Stimulated activated CD8-positive, alpha-beta memory T cell treated with anti-CD3 and anti-CD28 coated beads, Interleukin-12 subunit alpha, Interleukin-12 subunit beta, amount 100 ng/mL, for 1 hour (primary cell): ENCODE results near the gene CNKSR3.

ENCODE experiments used
- DNase-seq: peaks from one replicate; pipeline ENCODE4 v3.0.0-alpha.2; 2020; ENCODE audit warnings: low read depth

Gene CNKSR3

GRCh38 chr6:154381548-154381947, 128.9 kb downstream of the CNKSR3 start:
- no peak for DNase-seq

- no peak for DNase-seq
Measured at GRCh38 chr6:154380741-154381140, 129.7 kb downstream of the CNKSR3 start.

GRCh38 chr6:154379585-154379984, 130.9 kb downstream of the CNKSR3 start:
- DNase-seq: no peak

- DNase-seq: no peak
Measured at GRCh38 chr6:154378518-154378917, 132.0 kb downstream of the CNKSR3 start.

- no peak for DNase-seq
Measured at GRCh38 chr6:154377726-154378125, 132.8 kb downstream of the CNKSR3 start.

- no peak for DNase-seq
Measured at GRCh38 chr6:154373971-154374370, 136.5 kb downstream of the CNKSR3 start.

GRCh38 chr6:154371281-154371680, 139.2 kb downstream of the CNKSR3 start:
- DNase-seq: no peak

- no peak for DNase-seq
Measured at GRCh38 chr6:154370545-154370944, 139.9 kb downstream of the CNKSR3 start.

- DNase-seq: no peak
Measured at GRCh38 chr6:154367839-154368695, 142.4 kb downstream of the CNKSR3 start.

GRCh38 chr6:154367336-154367735, 143.1 kb downstream of the CNKSR3 start:
- no peak for DNase-seq

GRCh38 chr6:154363821-154364220, 146.7 kb downstream of the CNKSR3 start:
- no peak for DNase-seq

GRCh38 chr6:154361476-154361875, 149.0 kb downstream of the CNKSR3 start:
- DNase-seq: no peak

- DNase-seq: no peak
Measured at GRCh38 chr6:154360476-154360875, 150.0 kb downstream of the CNKSR3 start.

- DNase-seq: no peak
Measured at GRCh38 chr6:154359679-154360078, 150.8 kb downstream of the CNKSR3 start.

- DNase-seq: no peak
Measured at GRCh38 chr6:154359161-154359574, 151.3 kb downstream of the CNKSR3 start.

GRCh38 chr6:154358019-154358545, 152.4 kb downstream of the CNKSR3 start:
- no peak for DNase-seq

- no peak for DNase-seq
Measured at GRCh38 chr6:154356690-154357089, 153.8 kb downstream of the CNKSR3 start, which contains the start of gene IPCEF1. TSS of gene IPCEF1 (minus strand) at chr6:154356803. CDS start at chr6:154265947, 90,856 bp downstream.

GRCh38 chr6:154356113-154356512, 154.4 kb downstream of the CNKSR3 start:
- DNase-seq: no peak

GRCh38 chr6:154354265-154354777, 156.2 kb downstream of the CNKSR3 start:
- no peak for DNase-seq

GRCh38 chr6:154353626-154354025, 156.9 kb downstream of the CNKSR3 start:
- DNase-seq: no peak

- DNase-seq: no peak
Measured at GRCh38 chr6:154352898-154353585, 157.4 kb downstream of the CNKSR3 start.

- no peak for DNase-seq
Measured at GRCh38 chr6:154350293-154350692, 160.2 kb downstream of the CNKSR3 start.

- no peak for DNase-seq
Measured at GRCh38 chr6:154347981-154348380, 162.5 kb downstream of the CNKSR3 start.
